NCI-H1436 (cell line): ENCODE measurements around the gene ACER1.
"Not testable (repeated sequence)": the region's sequence is repeated elsewhere in the genome, so short reads cannot be mapped to it uniquely, and the experiment has no call there.

Experiments used
- DNase-seq: peaks from one replicate; lab custom pipeline; 2025; lab: John Stamatoyannopoulos, UW

ACER1 gene

DNA sequence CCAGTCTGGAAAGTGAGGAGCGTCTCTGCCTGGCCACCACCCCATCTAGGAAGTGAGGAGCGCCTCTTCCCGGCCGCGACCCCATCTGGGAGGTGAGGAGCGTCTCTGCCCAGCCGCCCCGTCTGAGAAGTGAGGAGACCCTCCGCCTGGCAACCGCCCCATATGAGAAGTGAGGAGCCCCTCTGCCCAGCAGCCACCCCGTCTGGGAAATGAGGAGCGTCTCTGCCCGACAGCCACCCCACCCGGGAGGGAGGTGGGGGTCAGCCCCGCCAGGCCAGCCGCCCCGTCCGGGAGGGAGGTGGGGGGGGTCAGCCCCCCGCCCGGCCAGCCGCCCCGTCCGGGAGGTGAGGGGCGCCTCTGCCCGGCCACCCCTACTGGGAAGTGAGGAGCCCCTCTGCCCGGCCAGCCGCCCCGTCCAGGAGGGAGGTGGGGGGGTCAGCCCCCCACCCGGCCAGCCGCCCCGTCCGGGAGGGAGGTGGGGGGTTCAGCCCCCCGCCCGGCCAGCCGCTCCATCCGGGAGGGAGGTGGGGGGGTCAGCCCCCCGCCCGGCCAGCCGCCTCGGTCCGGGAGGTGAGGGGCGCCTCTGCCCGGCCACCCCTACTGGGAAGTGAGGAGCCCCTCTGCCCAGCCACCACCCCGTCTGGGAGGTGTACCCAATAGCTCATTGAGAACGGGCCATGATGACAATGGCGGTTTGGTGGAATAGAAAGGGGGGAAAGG lies 22.1 kb upstream of the ACER1 start:
- DNase-seq: not testable (repeated sequence)

DNA sequence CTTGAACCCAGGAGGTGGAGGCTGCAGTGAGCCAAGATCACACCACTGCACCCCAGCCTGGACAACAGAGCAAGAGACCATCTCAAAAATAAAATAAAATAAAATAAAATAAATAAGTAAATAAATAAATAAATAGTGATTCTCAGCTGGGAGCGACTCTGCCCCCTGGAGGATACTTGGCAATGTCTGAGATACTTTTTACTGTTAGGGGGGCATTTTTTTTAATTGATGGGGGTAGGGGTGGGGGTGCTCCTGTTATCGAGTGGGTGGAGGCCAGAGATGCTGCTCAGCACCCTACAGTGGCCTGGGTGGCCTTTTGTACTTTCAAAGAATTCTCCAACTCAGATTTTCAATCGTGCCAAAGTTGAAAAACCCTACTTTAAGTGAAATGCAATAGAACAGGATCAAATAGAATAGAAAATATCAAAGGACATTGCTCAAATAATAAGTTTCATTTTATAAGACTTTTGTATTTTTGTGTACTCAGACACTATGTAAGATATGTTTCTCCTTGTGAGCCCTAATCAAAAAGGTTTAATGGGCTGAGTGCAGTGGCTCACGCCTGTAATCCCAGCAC lies 20.8 kb upstream of the ACER1 start:
- no peak for DNase-seq

DNA sequence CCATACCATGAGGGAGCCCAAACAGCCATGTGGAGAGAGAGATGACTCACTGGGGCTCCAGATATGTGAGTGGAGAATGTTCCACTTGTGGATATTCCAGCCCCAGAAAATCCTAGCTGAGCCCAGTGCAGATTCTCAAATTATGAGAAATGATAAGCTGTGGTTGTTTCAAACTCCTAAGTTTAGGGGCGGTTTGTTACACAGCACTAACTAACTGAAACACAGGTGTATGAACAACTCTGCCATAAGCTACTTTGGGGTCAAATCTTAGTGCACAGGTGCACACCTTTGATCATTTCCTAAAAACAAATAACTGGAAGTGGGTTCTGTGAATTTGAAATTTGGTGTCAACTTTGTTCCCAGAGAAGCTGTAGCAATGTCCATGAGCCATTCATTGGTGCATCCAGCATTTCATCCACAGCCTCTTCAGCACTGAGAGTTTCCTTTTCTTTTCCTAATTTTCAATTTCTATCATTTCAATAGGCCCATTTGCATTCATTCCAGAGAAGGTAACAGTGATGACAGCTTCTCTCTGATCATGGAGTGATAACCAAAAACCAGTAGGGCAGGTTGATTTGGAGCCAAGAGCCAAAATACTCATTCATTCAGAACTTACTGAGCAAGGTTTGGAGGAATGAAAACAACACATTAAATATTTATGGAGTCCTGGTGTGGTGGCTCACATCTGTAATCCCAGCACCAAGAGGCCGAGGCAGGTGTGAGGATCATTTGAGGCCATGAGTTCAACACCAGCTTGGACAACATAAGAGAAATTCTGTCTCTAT lies 19.2 kb upstream of the ACER1 start:
- no peak for DNase-seq

DNA sequence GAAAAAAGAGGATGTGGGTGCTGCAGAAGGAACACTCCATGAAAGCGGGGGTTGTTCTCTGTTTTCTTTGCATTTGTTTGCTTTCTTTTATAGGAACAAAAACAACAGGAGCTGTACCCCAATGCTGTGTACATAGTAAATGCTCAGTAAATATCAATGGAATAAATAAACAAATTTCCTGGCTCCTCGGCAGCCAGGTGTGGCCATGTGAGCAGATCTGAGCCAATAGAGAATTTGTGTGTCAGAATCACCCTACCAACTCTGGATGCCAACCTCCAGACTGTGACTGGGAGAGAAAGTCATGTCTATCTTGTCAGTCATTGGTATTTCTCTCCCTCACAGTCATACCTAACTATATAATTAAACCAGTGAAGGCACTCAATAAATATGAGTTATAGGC lies 17.3 kb upstream of the ACER1 start:
- no peak for DNase-seq

DNA sequence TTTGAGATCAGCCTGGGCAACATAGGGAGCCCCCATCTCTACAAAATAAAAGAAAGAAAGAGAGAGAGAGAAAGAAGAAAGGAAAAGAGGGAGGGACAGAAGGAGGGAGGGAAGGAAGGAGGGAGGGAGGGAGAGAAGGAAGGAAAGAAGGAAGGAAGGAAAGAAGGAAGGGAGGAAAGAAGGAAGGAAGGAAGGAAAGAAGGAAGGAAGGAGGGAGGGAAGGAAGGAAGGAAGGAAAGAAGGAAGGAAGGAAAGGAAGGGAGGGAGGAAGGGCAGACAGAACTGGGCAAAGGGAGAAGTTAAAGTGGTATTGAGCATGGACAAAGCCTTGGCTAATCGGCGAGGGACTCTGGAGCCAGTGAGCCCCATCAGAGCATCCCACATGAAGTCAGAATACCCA lies 15.9 kb upstream of the ACER1 start:
- DNase-seq: not testable (repeated sequence)

DNA sequence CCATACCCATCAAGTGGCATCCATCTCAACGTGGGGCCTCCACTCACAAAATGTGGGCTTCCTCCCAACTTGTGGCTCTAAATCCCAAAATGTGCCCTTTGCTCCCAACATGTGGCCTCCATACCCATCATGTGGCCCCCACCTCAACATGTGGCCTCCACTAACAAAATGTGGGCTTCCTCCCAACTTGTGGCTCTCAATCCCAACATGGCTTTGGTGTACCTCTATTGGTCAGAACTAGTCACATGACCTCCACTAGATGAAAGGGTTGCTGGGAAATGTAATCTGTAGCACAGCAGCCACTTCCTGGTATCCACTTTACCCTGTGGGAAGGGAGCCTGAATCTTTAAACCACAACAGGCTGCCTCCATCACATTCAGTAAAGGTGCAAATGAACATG lies 10.1 kb upstream of the ACER1 start:
- DNase-seq: no peak

DNA sequence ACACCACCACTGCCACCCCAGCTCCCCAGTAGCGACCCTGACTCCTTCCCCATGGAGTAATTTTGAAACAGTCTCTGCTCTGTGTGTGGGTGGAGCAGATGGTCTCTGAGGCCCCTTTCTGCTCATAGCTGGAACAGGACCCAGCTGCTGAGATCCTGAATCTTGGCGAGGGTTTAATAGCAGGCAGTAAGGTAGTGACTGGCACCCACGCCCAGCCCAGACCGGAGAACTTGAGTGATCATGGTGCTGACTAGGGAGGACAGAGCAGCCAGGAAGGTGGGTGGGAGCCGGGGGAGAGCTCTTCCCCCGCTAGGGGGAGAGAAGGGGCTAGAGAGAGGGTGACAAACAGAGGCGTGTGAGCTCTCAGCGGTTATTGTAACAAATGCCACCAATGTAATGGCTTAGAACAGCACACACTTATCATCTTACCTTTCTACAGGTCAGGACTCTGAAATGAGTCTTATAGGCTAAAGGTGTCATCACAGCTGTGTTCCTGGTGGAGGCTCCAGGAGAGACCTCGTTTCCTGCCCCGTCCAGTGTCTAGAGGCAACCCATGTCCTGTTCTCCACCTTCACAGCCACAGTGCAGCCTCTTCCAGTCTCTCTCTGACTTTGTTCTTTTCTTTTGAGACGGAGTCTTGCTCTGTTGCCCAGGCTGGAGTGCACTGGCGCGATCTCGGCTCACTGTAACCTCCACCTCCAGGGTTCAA lies 7.2 kb upstream of the ACER1 start:
- DNase-seq: no peak

DNA sequence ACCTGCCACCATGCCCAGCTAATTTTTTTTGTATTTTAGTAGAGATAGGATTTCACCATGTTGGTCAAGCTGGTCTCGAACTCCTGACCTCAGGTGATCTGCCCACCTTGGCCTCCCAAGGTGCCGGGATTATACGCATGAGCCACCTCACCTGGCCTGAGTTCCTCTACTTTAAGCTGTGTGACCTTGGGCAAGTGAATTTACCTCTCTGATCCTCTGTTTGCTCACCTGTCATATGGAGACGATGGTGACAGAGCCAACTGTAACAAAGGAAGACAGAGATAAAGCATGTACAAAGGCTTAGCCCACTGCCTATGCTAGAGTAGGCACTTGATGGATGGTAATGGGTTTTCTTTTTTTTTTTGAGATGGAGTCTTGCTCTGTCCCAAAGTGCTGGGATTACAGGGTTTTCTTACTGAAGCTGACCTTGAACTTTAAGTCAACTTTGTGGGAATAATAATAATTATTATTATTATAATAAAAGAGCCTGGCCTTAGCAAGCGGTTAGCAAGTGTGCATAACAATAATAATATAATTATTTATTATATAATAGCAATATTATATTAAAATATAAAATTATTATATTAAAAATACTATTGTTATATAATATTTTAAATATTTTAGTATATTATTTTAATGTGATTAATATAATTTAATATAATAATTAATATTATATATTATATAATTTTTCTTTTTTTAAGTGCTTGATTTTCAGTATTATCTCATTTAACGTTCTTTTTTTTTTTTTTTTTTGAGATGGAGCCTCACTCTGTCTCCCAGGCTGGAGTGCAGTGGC lies 1.3 kb upstream of the ACER1 start:
- no peak for DNase-seq

DNA sequence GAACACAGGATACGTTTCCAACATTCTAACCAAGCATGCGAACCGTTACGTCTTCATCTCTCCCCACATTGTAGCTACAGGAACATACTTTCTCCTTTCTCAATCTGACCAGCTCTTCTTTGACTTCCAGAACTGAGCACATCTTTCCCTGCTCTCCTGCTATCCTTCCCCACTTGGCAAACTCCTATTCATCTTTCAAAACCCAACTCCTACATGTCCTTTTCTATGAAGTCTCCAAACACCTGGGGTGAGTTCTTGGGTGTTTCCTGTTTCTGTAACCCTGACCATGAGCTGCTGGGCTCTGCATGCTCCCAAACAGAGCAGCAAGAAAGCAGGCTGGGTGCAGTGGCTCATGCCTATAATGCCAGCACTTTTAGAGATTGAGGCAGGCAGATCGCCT lies 6.6 kb downstream of the ACER1 start:
- DNase-seq: no peak

DNA sequence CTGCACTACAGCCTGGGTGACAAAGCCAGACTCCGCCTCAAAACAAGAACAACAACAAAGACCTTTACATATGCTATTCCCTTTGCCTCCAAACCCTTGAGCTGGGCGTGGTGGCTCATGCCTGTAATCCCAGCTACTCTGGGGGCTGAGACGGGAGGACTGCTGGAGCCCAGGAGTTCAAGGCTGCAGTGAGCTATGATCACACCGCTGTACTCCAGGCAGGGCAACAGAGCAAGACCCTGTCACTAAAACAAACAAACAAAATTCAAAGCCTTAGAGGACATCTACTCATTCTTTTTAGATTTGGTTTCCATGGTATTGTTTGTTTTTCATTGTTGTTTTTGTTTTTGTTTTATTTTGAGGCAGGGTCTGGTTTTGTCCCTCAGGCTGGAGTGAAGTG lies 7.8 kb downstream of the ACER1 start:
- no peak for DNase-seq

DNA sequence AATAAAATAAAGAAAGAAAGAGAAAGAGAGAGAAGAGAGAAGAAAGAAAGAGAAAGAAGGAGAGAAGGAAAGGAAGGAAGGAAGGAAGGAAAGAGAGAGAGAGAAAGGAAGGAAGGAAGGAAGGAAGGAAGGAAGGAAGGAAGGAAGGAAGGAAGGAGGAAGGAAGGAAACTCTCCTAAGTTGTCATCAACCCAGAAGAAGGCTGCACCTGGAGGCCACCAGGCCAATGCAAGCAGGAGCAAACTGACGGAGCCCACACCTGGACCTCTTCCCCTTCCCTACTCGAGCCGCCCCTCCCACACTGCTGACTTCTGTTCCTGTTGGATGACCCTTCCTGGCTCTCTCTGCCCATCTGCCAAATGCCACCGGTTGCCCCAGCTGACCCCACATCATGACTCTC lies 8.7 kb downstream of the ACER1 start:
- DNase-seq: no peak

DNA sequence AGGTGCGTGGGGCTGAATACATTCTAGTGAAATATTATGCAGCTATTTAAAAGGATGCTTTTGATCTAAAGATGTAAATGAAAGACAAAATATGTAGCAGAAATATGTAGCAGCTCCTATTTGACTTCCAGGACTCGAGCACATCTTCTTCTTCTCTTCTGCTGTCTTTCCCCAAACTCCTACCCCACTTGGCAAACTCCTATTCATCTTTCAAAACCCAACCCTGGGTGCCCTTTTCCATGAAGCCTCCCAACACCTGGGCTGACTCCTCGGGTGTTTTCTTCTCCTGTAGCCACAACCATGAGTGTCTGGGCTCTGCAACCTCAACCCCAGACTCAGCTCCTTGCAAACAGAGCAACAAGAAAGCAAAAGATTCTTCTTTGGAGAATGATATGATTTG lies 11.1 kb downstream of the ACER1 start:
- DNase-seq: no peak

DNA sequence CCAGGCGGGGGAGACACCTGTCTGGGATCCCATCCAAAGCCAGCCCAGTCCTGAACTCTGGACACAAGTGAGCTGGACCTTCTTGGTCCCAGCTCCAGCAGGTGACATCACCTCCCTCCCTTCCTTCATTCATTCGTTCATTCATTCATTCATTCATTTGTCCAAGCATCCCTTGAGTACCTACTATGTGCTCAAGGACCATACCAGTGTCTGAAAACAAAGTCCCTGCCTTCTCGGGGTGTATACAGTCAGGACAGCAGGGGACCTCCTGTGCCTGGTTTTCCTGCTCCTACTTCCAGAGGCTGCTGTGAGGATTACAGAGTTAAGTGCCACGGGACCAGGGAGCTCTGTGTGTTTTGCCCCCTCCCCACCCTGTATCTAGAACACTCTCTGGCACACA lies 14.0 kb downstream of the ACER1 start:
- DNase-seq: no peak

DNA sequence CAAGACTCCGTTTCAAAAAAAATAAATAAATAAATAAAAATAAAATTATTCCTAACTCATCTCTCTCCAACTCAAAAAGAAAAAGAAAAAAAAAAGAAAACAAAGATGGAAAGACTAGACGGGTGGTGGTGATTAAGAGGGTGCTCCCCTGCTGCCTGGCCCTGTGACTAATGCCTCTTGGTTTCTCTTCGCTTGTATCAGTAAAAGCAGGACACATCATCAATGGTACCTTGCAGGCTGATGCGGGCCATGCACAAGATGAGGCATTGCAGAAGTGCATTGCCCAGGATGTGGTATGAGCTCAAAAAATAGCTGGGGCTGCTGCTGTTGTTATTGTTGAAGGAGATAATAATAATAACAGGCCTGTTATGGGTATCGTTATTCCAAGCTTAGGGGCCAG lies 14.6 kb downstream of the ACER1 start:
- no peak for DNase-seq

DNA sequence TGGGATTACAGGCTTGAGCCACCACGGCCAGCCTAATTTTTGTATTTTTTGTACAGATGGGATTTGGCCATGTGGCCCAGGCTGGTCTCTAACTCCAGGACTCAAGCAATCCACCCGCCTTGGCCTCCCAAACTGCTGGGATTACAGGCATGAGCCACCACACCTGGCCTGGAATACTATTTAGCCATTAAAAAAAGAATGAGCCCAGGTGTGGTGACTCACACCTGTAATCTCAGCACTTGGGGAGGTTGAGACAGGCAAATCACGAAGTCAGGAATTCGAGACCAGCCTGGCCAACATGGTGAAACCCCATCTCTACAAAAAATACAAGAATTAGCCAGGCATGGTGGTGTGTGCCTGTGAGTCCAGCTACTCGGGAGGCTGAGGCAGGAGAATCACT lies 17.8 kb downstream of the ACER1 start:
- DNase-seq: not testable (repeated sequence)

DNA sequence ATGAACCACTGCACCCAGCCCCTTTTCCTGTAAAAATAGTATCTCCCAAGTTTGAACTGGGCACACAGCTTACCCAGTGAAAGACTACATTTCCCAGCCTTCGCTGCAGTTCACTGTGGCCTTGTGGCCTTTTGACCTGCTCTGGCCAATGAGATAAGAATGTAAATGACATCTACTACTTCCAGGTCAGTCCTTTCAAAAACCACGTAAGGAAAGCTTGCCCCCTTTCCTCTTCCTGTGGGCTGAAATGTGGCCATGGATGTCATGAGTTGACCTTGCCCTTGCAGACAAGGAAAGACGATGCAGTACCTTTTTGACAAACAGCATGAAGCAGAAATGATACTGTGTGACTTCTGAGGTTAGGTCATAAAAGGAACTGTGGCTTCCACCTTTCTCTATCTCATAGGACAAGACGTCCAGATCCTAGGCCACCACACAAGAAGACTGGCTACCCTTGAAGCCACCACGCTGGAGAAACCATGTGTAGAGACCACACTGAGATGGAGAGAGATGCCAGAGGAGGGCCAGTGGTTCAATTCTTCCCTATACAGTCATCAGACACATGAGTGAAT lies 19.9 kb downstream of the ACER1 start:
- no peak for DNase-seq

DNA sequence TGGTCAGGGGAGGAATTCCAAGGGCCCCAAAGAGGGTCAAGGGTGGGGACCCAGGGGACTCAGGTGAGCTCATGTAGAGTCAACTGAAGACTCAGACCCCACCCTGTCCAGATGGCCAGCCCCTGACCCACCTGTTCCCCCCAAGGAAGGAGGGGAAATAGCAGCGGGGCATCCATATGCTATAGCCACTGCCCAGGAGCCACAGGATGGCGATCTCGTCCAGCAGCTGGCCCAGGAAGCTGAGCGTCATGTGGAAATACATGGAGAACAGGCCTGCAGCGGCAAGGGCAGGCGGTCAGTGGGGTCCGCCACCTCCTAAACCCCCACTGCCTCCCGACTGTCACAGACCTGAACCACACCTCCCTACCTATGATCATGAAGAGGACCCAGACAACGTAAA lies 21.4 kb downstream of the ACER1 start:
- DNase-seq: no peak

DNA sequence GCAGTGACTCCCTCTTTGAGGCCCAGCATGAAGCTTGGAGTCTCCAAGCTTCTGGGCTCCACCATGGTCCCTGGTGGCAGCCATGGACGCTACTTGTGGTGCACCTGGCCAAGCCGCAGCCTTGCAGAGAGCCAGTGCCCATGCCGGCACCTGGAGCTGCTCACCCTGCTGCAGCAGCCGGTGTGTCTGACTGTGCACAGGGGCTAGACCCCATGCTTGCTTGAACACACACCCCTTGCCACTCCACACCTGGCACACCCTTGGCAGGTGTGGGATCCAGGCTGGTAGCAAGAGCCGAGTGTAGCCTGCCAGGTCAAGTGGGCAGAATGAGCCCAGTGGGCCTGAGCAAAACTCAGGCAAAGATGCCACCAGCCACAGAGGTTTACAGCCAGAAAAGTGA lies 35.0 kb downstream of the ACER1 start:
- no peak for DNase-seq

DNA sequence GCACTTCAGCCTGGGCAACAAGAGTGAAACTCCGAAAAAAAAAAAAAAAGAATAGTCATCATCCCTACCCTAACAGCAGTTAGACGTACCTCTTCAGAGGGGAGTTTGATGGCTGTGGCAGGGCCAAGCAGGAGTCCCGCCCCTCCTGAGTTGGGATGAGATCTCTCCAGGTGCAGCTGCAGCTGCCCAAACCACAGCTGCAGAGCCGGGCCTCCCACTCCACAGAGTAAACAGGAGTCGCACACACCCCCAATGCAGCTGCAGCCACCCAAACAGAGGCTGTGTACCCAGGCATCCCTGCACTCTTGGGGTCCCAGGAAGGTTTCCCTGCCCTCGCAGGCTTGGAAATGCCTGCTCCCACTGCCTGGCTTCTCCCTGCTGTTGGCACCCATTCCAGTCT lies 36.2 kb downstream of the ACER1 start:
- DNase-seq: no peak

DNA sequence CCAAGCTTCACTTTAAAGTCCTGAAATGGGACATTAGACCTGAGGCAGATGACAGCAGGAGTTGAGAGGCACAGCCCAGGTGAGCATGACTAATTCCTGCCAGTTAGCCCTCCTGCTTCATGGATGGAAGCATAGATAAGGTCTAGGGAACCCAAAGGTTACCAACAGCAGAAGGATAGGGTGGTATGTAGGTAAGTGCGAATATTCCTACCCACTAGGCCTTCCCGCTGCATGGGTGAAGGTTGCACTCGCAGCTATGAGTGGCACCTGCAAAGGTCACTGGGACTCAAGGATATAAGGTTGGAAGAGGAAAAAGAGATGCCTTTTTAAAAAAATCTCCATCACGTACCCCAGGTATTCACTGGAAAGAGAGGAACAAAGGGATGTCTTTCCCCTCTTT lies 41.4 kb downstream of the ACER1 start:
- DNase-seq: no peak

DNA sequence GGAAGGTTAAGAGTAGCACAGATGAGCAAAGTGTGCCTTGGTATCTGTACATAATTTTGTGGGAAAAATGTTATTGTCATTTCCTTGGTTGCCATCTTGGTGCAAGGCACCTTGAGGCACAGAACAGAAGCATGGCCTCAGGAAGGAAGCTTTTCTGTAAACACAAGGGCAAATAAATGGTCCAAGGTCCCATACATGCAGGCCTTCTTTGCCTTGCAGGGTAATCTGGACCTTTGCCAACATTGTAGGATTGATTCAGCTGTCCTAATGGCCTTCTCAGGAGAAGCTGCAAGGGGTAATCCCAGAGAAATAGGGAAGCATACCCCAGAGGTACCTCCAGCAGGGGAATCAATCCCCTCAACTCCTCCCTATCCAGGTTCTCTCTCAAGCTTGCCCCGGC lies 44.7 kb downstream of the ACER1 start:
- no peak for DNase-seq
